GM04504 (cell line): ENCODE results near the gene MYH15.

Experiments used
- DNase-seq: peaks from one replicate; pipeline ENCODE4 v3.0.0-alpha.2; 2012; ENCODE audit warnings: low read depth

The MYH15 gene

DNA sequence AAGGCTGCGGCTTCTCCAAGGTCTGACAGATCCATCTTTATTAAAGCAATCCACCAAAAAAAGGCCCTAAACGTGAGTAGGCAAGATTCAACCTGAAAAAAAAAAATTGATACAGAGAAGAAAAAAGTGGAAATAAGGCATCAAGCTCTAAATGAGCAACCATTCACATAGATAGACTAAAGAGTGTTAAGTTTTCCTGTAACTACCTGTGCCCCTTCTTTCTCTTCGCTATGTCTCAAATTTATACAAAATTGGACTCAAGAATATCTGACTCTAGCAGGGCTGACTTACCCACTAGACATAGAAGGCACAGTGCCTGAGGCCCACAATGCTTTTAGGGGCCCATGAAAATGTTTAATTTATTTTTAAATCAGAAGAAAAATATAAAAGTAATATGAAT, at the start of gene MYH15:
Gene MYH15, minus strand, starts transcription at position 101 of the 400 bp plus-strand sequence. Its CDS starts 66 bp downstream, at position 35.
- no peak for DNase-seq

DNA sequence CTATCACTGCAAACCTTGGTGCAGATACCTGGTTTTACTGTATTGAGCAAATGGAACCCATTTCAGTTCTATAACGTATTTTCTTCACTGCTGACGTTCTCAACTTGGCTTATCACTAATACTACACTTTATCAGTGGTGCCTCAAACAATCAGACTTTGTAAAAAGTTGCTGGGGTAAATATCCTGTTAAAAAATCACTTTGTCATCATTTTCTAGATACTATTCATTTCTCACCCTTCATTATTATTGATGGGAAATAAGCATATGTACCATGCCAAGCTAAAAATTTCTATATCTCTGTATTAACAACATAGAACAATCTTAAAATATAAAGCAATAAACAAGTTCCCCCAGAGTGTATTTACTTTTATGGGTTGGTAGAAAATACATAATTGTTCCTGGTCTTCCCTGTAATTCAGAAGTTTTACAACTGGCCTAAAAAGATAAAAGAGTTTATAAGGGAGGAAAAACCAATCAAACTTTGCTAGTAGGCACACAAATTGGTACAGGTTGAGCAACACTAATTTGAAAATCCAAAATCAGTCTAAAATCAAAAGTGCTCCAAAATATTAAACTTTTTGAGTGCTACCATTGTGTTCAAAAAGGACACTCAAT, 45.7 kb upstream of the MYH15 start:
- DNase-seq: no peak

DNA sequence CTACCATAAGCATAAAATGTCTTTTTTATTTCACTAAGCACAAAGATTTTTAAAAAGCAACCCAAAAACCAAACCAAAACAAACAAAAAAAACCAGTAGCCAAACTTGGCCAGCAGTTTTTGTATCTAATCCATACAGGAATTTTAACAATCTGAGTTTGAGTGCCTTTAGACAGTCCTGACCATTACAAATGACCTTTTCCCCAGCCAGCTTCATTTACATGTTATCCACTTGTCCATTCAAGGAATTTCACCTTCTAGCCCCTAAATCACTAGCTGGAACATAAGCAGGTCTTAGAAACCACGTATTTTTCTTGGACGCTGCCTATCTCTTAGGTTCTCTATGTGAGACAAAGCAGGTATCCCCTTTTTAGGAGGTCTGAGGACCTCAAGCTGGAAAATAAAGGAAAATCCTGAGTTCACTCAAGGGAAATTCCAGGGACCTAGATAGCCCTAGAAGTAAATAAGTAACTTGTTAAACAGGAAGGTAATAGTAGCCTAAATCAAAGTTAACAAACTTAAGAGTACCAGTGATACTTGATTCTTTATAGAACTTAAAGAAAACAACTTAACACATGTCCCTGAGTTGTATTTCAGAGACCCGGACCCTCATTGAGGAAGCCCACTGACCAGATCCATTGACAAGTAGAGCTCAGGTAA, 44.6 kb upstream of the MYH15 start:
- no peak for DNase-seq

DNA sequence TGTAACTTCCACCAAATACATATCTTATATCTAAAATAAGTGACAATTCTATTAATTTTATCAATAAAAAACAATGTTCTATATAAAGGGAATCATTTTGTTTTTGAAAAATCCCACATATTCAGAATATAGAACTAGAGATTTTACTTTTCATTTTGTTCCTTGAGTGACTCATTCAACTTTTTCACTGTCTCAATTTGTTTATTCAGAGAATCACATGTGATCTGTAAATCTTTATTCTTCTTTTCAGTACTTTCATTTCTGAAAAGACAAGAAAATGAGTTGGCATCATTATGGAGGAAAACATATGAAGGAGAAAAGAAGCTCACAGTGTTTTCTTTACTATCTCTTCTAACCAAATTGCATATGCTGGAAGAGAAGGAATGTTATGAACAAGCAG, 43.8 kb upstream of the MYH15 start:
- no peak for DNase-seq

DNA sequence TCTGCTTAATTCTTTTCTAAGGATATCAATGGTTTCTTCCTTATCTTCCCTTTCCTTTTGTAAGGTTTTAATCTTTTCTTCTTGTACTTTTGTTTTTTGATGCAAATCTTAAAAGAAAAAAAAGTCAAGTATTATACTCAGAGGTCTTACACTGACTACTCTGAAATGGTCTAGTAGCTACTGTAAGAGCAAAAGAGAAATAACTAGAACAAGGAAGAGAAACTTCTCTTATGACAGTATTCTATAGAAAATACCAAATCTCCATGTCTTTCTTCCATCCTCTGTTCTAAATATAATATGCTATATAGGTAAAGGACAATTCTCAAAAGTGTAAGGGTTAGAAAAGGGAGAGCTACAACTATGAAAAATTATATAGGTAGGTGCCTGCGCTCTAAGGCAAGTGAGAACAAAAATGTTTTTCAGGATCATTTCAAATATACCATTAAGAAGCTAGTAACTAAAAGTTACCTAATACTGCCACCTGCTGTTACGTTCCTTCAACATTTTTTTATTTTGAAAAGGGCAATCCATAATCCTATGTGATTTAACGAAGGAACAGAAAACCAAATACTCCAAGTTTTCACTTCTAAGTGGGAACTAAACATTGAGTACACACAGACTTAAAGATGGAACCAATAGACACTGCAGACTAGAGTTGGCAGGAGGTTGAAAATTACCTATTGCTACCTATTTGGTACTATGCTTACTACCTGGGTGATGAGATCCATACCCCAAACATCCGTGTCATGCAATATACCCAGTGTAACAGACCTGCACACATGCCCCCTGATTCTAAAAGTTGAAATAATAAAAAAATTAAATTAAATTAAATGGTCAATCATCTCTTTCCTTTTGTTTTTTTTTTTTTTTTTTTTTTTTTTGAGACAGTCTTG, 42.1 kb upstream of the MYH15 start:
- DNase-seq: peak; percentile 14

DNA sequence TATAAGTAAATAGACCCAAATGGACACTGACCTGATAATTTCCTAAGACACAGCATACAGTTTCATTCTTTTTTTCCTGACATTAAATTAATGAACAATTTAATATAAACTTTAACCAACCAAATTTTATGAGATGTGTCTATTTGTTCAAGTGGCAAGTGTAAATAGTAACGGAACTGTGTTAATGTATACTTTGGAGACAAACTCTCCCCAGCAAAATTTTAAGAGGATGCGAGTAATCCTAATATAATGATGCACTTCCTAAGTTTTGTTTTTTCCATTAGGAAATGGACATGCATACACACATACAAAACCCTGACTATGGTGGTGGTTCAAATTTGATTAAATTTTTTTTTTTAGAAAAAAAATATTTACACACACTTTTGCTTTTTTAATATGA, 38.5 kb upstream of the MYH15 start:
- DNase-seq: no peak

DNA sequence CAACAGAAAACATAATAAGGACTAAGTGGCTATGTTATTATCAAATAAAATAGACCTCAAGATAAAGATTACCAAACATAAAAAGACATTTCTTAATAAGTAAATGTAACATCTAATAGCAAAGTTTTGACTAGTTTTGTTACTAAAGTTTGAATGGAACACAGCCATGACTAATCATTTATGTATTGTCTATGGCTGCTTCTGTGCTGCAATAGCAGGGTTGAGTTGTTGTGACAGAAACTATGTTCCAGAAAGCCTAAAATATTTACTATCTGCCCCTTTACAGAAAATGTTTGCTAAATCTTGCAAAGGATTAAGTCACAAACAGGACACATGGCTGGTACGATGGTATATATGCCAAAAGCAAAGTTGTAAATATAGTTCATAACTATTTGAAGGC, 37.9 kb upstream of the MYH15 start:
- DNase-seq: no peak

DNA sequence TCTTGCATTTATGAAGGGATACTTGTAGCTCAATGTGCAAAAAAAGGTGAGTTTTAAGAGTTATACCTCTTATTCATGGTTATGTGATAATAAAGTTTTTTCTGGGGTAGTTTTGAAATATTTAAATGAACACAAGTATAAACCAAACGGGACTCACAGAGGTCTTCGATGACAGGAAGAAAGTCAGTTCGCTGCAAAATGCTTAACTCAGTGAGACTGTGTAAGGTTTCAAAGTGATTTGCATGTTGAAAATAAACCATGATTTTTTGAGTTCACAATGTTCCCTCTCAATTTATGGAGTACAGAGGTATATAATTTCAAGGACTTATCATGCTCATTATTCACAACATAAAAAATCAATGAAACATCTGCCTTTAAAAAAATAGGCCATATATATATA, 36.3 kb upstream of the MYH15 start:
- no peak for DNase-seq

DNA sequence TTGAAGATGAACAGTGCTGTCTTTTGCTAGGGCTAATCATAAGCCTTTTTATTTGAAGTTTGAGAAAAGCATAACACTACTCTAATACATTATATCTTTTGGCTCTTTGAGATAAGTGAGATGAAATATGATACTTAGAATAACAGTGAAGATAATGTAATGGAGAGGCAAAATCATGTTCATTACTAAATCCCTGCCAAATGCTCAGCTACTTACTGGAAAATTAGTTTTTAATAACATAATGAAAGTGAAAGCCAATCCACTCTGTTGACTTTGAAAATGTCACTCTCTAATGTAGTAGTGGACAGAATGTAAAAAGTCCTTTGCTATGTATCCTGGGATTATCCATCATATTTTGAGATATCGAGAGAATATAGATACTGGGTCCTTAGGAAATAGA, 35.9 kb upstream of the MYH15 start:
- no peak for DNase-seq

DNA sequence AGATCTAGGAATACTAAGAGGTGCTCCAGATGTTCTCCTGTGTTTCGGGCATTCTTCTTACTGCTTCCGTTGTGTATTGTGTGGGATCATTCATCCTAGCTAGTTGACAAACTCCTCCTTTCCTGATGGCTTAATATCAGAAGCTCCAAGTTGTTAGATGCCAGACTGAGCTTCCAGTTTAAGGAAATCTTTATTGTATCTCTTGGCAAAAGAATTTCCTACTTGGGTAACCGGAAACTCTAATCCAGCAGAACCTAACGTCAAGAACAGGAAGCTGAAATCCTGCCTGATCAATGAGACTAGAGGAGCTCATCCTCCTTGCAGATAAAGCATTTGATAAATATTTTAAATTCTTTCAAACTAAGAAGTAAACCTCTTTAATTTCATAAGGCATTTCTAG, 27.7 kb upstream of the MYH15 start:
- no peak for DNase-seq

DNA sequence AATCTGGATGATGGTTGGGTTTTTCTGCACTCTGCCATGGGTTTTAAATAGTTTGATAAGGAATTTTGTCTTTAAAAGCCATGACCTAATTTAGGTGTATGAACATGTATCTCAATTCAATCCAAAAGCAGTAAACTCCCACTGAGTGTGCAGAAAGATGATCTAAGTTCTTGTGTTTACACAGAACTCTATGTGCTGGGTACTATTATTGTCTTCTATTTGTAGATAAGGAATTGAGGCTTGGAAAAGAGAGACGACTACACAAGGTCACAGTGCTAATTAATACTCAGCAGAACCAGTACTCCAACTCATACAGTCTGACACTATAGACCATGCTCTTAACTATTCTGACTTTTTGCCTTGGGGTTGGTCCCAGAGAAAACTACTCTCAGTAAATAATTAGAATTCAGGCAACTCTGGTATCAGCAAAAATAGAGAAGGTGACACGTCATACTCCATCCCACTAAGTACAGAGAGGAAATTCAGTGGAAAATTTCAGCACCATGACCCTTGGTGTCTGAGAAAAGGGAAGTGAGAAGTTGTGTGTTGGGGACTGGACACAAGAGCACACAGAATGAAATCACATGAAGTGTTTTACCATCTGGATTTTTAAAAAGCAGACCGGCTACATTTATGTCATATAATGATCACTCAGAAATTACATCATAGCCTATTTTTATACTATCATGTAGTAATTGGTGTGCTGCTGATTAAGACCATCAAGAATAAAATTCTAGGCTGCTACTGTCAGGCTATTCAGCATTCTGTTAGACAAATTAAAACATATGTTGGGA, 18.3 kb upstream of the MYH15 start:
- no peak for DNase-seq

DNA sequence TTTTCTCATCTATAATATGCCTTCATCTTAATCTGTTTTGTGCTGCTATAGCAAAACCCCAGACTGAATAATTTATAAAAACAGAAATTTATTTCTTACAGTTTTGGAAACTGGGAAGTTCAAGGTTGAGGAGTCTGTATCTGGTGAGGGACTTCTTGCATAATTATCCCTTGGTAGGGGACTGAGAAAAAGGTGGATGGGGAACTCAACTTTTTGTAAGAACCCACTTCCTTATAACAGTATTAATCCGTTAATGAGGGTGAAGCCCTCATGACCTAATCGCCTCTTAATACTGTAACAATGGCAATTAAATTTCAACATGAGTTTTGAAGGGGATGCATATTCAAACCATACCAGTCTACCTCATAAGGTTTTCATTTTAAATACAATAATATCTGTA, 17.4 kb upstream of the MYH15 start:
- DNase-seq: no peak

DNA sequence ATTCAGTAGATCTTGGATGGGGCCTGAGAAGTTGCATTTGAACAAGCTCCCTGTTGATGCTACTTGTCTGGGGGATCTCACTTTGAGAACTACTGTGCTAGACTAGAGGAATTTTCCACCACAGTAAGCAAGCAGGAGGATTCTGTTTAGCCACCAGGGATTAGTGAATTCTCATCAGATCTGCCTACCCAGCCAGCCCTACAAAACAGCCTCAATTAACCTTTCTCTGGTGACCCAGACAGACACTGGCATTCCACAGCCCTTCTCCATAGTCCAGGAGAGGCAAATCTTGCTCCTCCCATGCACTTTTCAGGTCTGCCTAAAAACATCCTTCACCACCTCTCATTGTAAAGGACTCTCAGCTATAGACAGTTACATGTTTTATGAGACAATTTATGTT, 16.7 kb upstream of the MYH15 start:
- no peak for DNase-seq

DNA sequence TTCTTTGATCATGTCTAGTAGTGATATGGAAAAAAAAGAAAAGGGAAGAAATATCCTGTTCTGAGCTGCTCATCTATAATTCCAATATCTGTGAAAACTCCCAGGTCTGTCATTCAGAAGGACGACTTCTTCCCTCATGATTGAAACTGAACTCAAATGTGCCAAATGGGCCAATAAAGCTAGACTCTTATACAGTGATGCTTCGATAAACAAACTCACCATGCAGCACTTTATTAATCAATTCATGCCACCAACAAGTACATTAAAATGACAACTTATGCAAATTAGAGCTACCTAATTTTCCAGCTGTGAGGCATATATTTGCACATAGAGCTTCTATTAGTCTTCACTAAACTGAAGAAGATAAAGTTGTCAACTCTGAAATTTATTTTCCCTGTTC, 15.6 kb upstream of the MYH15 start:
- no peak for DNase-seq

DNA sequence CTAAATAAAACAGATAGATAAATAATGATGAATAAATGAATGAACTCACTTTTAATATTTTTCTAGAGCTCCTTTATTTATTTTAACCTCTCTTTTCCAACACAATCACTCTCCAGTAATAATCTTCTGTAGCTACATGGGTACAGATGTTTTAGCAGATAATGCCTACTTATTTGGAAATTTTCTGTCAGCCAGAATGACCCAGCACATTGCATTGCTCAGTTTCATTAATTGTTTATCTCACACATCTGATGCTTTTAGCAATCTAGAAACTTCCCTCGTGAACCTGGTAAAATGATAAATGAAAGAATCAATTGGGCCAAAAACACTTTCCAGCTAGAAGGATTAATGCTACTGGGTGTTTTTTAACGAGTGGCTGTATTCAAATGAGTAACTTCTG, 14.9 kb upstream of the MYH15 start:
- DNase-seq: no peak

DNA sequence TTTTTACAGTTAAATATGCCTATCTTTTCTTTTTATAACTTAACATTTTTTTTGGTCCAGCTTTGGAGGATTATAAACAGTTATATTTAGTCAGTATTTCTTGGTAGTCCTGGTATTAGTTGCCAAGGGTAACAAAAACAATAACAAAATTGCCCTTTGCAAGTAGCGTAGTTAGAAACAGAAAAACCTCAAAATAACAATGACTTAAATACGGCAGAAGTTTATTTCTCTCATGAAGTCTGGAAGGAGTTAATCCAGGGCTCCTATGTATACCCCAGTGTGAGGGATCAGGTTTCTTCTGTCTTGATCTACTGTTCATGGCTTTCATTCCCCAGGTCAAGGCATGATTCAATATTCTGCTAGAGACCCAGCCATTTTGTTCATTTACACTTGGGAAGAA, 14.1 kb upstream of the MYH15 start:
- no peak for DNase-seq

DNA sequence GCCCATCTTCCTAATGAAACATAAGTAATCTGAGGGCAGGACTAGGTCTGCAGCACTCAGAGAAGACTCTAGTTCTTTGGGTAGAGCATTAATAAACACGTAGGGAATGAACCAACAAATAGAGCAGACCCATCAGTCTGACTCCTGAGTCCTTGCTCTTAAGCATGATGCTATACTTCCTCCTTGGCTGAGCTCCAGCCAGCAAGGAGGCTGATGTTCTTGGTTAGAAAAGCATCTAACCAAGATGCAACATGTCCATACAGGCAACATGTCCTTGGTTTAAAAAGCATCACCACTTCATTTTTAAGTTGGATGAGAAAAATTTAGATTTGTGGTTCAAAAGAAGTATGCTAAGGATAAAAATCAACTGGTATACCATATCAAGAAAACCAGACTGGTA, 8.5 kb upstream of the MYH15 start:
- no peak for DNase-seq

DNA sequence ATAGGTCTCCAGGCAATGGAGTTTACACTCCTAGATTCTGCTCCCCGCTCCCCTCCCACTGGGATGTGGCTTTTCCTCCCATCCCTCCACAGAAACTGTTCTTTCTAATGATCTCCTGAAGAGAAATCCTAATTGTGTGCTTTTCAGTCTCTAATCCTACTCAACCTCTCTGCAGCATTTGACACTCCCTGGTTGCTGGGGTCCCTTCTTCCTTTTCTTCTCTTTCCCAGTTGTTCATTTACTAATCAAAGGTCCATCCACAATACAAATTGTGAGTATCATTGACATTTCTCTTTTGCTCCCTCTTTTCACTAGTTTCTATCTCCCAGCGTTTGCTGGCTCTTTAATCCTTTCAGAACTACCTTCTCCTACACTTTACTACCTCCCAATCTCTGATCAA, 6.5 kb upstream of the MYH15 start:
- no peak for DNase-seq

DNA sequence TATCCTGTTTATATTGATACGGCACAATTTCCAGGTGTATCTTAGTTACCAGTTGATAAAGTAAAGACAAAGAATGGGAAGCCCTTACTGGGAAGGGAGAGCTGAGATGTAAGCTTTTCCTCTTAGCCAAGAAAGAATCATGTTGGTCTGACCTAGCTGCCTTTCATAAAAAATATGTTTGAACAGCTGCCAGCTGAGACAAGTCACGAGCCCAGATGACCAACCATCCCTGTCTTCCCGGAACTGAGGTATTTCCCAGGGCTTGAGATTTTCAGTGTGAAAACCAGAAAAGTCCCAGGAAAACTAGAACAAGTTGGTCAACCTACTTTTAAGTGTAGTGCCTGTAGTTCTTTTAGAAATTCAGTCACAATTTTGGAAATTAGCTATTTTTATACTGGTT, 3.6 kb upstream of the MYH15 start:
- no peak for DNase-seq

DNA sequence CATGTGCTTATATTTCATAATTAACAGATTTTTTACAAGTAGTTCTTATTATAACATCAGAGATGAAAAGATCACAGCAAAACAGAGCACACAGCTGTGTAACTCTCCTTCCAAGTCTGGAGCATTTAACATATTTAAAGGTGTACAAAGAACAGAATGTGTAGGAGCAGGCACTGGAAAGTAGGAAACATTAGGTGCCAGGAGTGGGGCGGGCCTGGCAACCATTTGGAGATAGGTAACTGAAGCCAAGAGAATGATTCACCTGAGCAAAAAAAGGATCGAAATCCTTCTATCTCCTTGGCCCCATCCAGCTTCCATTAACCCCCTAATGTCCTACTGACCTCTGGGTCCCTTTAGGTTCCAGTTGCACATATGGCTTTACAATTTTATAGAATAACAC, 2.3 kb upstream of the MYH15 start:
- DNase-seq: no peak

DNA sequence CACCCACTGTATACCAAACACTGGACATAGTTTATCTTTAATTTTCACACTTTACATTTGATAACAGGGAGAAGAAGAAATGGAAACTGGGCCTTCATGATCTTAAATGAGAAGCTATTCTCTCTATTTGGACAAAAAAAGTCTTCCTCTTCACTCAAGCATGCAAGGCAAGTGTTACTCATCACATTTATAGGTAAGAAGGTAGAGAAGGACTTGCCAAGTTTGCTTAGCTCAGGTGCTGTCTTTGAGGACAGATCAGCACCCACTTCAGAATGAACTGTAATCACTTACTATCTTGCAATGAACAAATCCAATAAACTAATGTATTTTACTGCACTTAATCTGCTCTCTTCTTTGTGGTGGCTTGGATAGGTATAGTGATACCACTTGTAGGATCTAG, 1.1 kb upstream of the MYH15 start:
- no peak for DNase-seq

DNA sequence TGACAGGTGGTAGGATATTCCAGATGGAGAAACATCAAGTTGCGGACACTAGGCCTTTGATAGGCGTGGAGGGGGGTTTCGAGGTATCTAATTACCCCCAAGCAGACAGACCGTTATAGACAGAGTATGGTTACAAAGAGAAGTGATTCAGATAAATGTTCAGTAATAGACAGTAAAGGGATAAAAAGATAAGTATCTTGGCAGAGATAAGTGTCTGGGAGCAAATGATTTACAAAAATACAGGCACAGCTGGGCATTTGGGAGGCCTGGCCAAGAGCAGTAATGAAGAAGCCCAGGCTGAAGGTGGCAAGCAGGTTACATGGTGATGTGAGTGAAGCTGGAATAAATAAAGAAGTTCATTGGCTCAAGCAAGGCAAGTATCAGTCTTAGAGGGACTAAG, 659 bp upstream of the MYH15 start:
- no peak for DNase-seq

DNA sequence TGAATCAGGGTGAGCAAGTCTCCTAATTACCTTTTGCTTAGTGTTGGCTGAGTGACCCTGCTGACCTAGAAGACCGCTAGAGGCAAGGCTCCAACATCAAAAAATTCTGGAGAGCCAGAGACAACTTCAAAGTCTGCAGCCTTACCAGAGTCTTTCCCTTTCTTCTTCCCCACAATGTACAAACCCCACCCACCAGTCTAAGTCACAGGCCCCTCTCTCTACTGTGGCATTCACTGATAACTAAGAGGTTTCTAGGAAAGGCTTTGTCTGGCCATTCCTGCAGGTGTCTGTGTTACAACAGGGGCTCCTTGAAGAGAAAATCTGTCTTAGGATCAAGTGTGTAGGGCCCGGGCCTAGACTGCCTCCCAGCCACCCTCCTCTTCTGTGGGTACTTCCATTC, 525 bp downstream of the MYH15 start:
- DNase-seq: no peak
